ENCODE data around the gene SLC50A1.

GRCh38 chr1:155134880-155135414 is 705 bp upstream of the SLC50A1 start:
- no peak for TF ChIP-seq CTCF (IDR thresholded peaks at IDR 0.05; ENCODE audit: poor library complexity)
- no peak for TF ChIP-seq EZH2 (IDR thresholded peaks at IDR 0.05; ENCODE audit: borderline replicate concordance)
